CD4-positive, alpha-beta memory T cell (primary cell): Measurements from ENCODE around the gene CDK14. TPM values are rescaled to one million over a fixed set of nuclear protein-coding genes. Genes with fewer than 3 reads are reported as not detected.

Experiments used
- CTCF ChIA-PET: fragments of 350-600 bp; sonication (Branson Sonifier 250); formaldehyde crosslinking; loops from one replicate; lab custom pipeline; 2021; ENCODE audit warnings: inconsistent platforms; ENCODE audit not compliant: partially characterized antibody; lab: Charles Lee
- POLR2A ChIA-PET: fragments of 350-600 bp; sonication (Branson Sonifier 250); formaldehyde crosslinking; loops from one replicate; lab custom pipeline; 2021; ENCODE audit not compliant: partially characterized antibody; lab: Charles Lee
- DNase-seq, 5 donors: peaks; one replicate each; pipeline versions ENCODE4 v3.0.0 to v3.0.0-alpha.2; 2020 to 2022; ENCODE audit warnings: mixed read lengths in 1 of 5
- H3K27ac ChIP-seq: one replicate; pipeline ENCODE4 v1.7.0; 2013; ENCODE audit warnings: low read depth, low read length
- H3K27me3 ChIP-seq: 2 replicates; pipeline ENCODE4 v1.7.0; 2013; ENCODE audit warnings: mild to moderate bottlenecking, low read length, moderate library complexity; ENCODE audit not compliant: insufficient read depth
- H3K36me3 ChIP-seq: 2 replicates; pipeline ENCODE4 v1.7.0; 2013; ENCODE audit warnings: mild to moderate bottlenecking, low read length, moderate library complexity; ENCODE audit not compliant: insufficient read depth
- H3K4me1 ChIP-seq: 2 replicates; pipeline ENCODE4 v1.7.0; 2013; ENCODE audit warnings: mild to moderate bottlenecking, low read length, moderate library complexity; ENCODE audit not compliant: insufficient read depth
- H3K4me3 ChIP-seq, 2 donors: one replicate each; pipeline ENCODE4 v1.7.0; 2013; ENCODE audit warnings: low read length in 2 of 2, mild to moderate bottlenecking in 1 of 2
- H3K9me3 ChIP-seq, 2 donors: one replicate each; pipeline ENCODE4 v1.7.0; 2013; ENCODE audit warnings: low read length in 2 of 2, control low read depth in 1 of 2; ENCODE audit not compliant: control insufficient read depth in 1 of 2
- H3K27ac Mint-ChIP-seq, 7 donors: one replicate each; pipeline ENCODE4 v1.8.0; 2020 to 2021; ENCODE audit warnings: mixed read lengths in 7 of 7, mild to moderate bottlenecking in 6 of 7, inconsistent platforms in 3 of 7, moderate library complexity in 3 of 7
- H3K27me3 Mint-ChIP-seq, 2 donors: one replicate each; pipeline ENCODE4 v1.8.0; 2020 to 2021; ENCODE audit warnings: mixed read lengths in 2 of 2
- H3K36me3 Mint-ChIP-seq, 2 donors: one replicate each; pipeline ENCODE4 v1.8.0; 2020 to 2021; ENCODE audit warnings: mixed read lengths in 2 of 2, inconsistent platforms in 1 of 2, mild to moderate bottlenecking in 1 of 2
- H3K4me1 Mint-ChIP-seq, 4 donors: one replicate each; pipeline ENCODE4 v1.8.0; 2020 to 2021; ENCODE audit warnings: mixed read lengths in 4 of 4, mild to moderate bottlenecking in 1 of 4
- H3K4me3 Mint-ChIP-seq, 8 donors: one replicate each; pipeline ENCODE4 v1.8.0; 2020 to 2021; ENCODE audit warnings: mixed read lengths in 8 of 8, mild to moderate bottlenecking in 7 of 8, moderate library complexity in 6 of 8, inconsistent platforms in 3 of 8
- H3K9me3 Mint-ChIP-seq, 8 donors: one replicate each; pipeline ENCODE4 v1.8.0; 2020 to 2021; ENCODE audit warnings: mixed read lengths in 8 of 8, mild to moderate bottlenecking in 5 of 8, inconsistent platforms in 3 of 8, moderate library complexity in 1 of 8
- intact Hi-C: fragments of 100-400 bp; cut with micrococcal nuclease; formaldehyde crosslinking; loops from one replicate; pipeline ENCODE4 v1.15.1; 2023
- polyA plus RNA-seq, 2 donors: library from polyadenylated mRNA; unstranded; fragments of 300-500 nt; fragmentation: Illumina TruSeq; gene quantifications; one replicate each; pipeline ENCODE4 v1.2.3, GENCODE V29; 2021
- total RNA-seq, 2 experiments: library from RNA; stranded (reverse); gene quantifications; one replicate each; pipeline ENCODE4 v1.2.3, GENCODE V29; 2021

Gene CDK14
- total and polyA plus RNA-seq, 4 experiments from 2014 or later, result 0.47 to 0.81 (median 0.70) TPM; not detected in 1

DNA sequence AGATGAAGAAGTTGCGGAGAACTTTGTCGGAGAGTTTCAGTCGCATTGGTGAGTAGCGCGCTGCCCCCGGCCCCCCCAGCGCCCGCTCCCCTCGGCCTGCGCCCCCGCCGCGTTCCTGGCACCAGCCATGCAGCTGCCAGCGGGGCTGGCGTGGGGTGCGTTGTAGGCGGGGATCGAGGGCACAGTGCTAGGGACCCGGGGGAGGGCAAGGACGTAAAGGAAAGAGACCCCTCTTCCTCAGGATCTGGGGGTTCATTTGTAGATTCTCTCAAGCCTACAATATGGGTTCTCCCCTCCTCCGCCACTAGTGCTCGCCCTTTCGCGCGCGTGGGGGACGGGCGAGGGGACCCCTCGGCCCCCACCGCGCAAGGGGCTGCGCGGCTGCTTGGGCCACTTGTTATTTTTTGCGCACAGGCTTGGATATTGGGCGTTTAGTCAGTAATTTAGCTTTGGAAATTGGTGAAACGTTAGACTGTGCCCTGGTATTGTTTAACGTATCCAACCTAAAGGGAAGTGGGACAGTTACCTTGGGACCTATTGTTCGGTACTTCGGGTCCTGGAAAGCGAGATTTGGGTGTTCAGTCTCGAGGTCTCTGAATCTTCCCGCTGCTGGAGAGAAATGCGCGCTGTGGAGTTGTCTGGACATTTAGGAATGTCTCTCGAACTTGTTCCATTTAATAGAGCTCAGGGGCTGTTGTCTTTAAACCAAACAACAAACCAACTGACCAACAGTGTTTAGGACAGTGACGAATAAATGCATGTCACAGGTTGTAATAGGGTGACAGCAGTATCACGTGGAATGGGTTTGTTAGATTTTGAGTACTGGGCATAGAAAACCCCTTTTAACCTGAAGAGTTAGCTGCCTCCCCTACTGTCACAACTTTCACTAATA lies 796 bp downstream of the CDK14 start:
- Histone ChIP-seq H3K4me1 (peaks cover 11% of the 10 kb centered on the region), H3K36me3 (no peaks in the 10 kb centered on the region), H3K9me3 (no peaks in the 10 kb centered on the region), H3K27ac (no peak overlapping the region), H3K4me3 (no peak overlapping the region), H3K27me3 (peaks cover 10% of the 10 kb centered on the region)
- Mint-ChIP-seq H3K9me3 (peaks cover 0 to 2% (median 0%) of the 10 kb centered on the region in 8 donors), H3K27ac (no peak overlapping the region), H3K4me1 (peaks cover 8 to 20% (median 16%) of the 10 kb centered on the region in 4 donors), H3K4me3 (peak overlapping the region; percentile 60 to 83 (median 72)), H3K36me3 (no peaks in the 10 kb centered on the region), H3K27me3 (peaks cover 42 to 47% of the 10 kb centered on the region in 2 donors)
- DNase-seq, result no peak
- intact Hi-C loops, result loop anchor here (10.0 kb wide), 1 partner anchor 142 kb away; no protein-coding TSS in a partner anchor
- CTCF ChIA-PET, result no interaction called here
- POLR2A ChIA-PET, result no interaction called here

DNA sequence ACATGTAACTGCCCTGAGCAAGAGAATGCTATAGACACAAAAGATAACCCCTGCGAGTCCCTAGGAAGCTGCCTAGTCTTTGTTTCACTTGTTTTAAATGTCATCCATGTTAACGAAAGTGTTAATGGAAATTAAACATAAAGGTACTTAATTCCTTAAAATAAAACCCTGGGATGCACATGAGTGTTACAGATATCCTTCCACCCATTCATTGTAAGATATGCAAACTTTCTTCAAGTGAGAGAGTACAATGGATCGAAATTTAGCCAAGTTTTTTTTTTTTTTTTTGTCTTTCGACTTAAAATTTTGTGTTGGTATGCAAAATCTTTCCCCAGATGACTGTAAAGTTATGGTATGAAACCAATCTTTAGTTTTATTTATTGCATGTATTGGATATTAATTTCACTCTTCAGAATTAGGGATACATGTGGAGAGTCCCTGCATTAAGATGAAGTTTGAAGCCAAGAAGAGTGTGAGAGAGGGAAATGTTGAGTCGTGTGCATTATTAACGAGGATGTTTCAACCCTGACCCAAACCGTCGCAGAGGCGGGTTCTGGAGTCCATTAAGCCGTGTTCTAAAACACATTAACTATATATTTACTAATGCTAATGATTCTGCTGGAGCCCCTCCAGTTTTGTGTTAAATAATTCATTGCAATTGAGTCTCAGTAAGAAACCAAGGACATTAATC lies 1.6 kb downstream of the CDK14 start:
- no peak overlapping the region for H3K4me3 ChIP-seq

DNA sequence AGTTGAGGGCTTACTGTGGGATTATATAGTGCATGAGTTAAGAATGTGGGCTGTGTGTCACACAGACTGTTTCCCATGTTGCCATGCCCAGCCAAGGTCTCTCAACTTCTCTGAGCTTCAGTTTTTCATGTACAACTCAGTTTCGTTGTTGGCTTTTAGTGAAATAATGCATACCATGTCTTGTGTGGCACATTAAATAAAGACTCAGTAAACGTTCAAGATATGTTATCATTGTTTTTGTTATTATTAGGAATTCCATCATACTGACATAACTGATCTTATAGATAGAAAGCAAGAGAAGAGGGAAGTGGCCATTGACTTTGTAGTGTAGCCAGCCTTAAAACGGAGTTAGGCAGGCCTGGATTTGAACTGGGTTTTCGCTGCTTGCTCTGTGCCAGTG lies 2.9 kb downstream of the CDK14 start:
- peaks cover 8 to 20% (median 16%) of the 10 kb centered on the region in 4 donors for H3K4me1 Mint-ChIP-seq
- peaks cover 38 to 40% of the 10 kb centered on the region in 2 donors for H3K27me3 Mint-ChIP-seq
- ChIA-PET CTCF (no interaction called here), POLR2A (no interaction called here)
- H3K27me3 ChIP-seq, result peaks cover 10% of the 10 kb centered on the region
- no peaks in the 10 kb centered on the region for H3K36me3 ChIP-seq
- intact Hi-C loops, result loop anchor here (10.0 kb wide), 1 partner anchor 144 kb away; no protein-coding TSS in a partner anchor
- H3K9me3 Mint-ChIP-seq, result peaks cover 0 to 2% (median 0%) of the 10 kb centered on the region in 8 donors
- no peaks in the 10 kb centered on the region for H3K36me3 Mint-ChIP-seq
- H3K27ac Mint-ChIP-seq, result no peak overlapping the region
- H3K4me3 Mint-ChIP-seq, result no peak overlapping the region
- H3K4me1 ChIP-seq, result peaks cover 11% of the 10 kb centered on the region
- no peak overlapping the region for H3K4me3 ChIP-seq
- no peak for DNase-seq
- H3K27ac ChIP-seq, result no peak overlapping the region
- no peaks in the 10 kb centered on the region for H3K9me3 ChIP-seq

More for the DNA sequence above, 1.6 kb downstream of the CDK14 start:
- no peak for DNase-seq
- Histone ChIP-seq H3K9me3 (no peaks in the 10 kb centered on the region), H3K4me1 (peaks cover 11% of the 10 kb centered on the region), H3K36me3 (no peaks in the 10 kb centered on the region), H3K27me3 (peaks cover 10% of the 10 kb centered on the region), H3K27ac (no peak overlapping the region)
- intact Hi-C loops, result loop anchor here (10.0 kb wide), 1 partner anchor 143 kb away; no protein-coding TSS in a partner anchor
- H3K4me3 Mint-ChIP-seq, result peak overlapping the region in 6 of 8 donors; percentile 55 to 83 (median 69)
- peaks cover 8 to 20% (median 16%) of the 10 kb centered on the region in 4 donors for H3K4me1 Mint-ChIP-seq
- H3K27me3 Mint-ChIP-seq, result peaks cover 42 to 47% of the 10 kb centered on the region in 2 donors
- ChIA-PET POLR2A (no interaction called here), CTCF (no interaction called here)
- peaks cover 0 to 2% (median 0%) of the 10 kb centered on the region in 8 donors for H3K9me3 Mint-ChIP-seq
- no peaks in the 10 kb centered on the region for H3K36me3 Mint-ChIP-seq
- no peak overlapping the region for H3K27ac Mint-ChIP-seq

- H3K4me3 Mint-ChIP-seq, result no peak overlapping the region
- H3K36me3 ChIP-seq, result no peaks in the 10 kb centered on the region
- DNase-seq, result no peak
- H3K9me3 Mint-ChIP-seq, result peaks cover 0 to 2% (median 0%) of the 10 kb centered on the region in 8 donors
- no peaks in the 10 kb centered on the region for H3K9me3 ChIP-seq
- peaks cover 8 to 20% (median 15%) of the 10 kb centered on the region in 4 donors for H3K4me1 Mint-ChIP-seq
- H3K27ac ChIP-seq, result no peak overlapping the region
- intact Hi-C loops, result loop anchor here (10.0 kb wide), 1 partner anchor 145 kb away; no protein-coding TSS in a partner anchor
- no peaks in the 10 kb centered on the region for H3K36me3 Mint-ChIP-seq
- H3K27me3 ChIP-seq, result peaks cover 10% of the 10 kb centered on the region
- peaks cover 11% of the 10 kb centered on the region for H3K4me1 ChIP-seq
- CTCF ChIA-PET, result no interaction called here
- H3K4me3 ChIP-seq, result no peak overlapping the region
- POLR2A ChIA-PET, result no interaction called here
- H3K27ac Mint-ChIP-seq, result no peak overlapping the region
- peaks cover 32 to 33% of the 10 kb centered on the region in 2 donors for H3K27me3 Mint-ChIP-seq
Measured at GRCh38 chr7:90599892-90600555, 3.9 kb downstream of the CDK14 start.

DNA sequence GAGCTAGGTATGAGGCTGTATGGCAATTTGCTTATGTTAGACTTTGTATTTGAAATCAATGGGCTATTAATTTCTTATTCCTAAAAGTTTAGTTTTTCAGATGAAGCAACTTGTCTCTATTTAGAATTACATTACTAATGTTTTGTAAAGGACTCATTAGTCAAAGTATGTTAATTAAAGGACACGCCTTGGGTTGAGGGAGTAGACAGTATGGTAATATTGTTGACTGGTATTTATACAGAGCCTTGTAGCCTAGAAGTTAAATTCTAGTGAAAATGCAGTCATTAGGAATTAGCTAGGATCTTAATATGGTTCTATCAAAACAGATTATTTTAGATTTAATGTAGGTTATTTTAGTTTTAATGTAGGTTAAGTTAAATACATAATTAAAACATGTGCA lies 6.2 kb downstream of the CDK14 start:
- ChIA-PET POLR2A (no interaction called here), CTCF (no interaction called here)
- H3K27ac ChIP-seq, result no peak overlapping the region
- Mint-ChIP-seq H3K9me3 (no peaks in the 10 kb centered on the region), H3K27ac (no peak overlapping the region), H3K27me3 (peaks cover 24 to 28% of the 10 kb centered on the region in 2 donors), H3K4me1 (peaks cover 4 to 7% (median 6%) of the 10 kb centered on the region in 4 donors), H3K4me3 (no peak overlapping the region), H3K36me3 (no peaks in the 10 kb centered on the region)
- intact Hi-C loops, result no loop called here
- H3K4me3 ChIP-seq, result no peak overlapping the region
- H3K36me3 ChIP-seq, result no peaks in the 10 kb centered on the region
- H3K27me3 ChIP-seq, result peaks cover 5% of the 10 kb centered on the region
- no peak for DNase-seq
- H3K4me1 ChIP-seq, result peaks cover 3% of the 10 kb centered on the region
- no peaks in the 10 kb centered on the region for H3K9me3 ChIP-seq

- intact Hi-C loops, result no loop called here
- H3K9me3 ChIP-seq, result no peaks in the 10 kb centered on the region
- H3K36me3 ChIP-seq, result no peaks in the 10 kb centered on the region
- H3K4me1 Mint-ChIP-seq, result no peaks in the 10 kb centered on the region
- H3K27me3 Mint-ChIP-seq, result peaks cover 15 to 23% of the 10 kb centered on the region in 2 donors
- H3K4me1 ChIP-seq, result no peaks in the 10 kb centered on the region
- no peaks in the 10 kb centered on the region for H3K36me3 Mint-ChIP-seq
- no peaks in the 10 kb centered on the region for H3K27me3 ChIP-seq
- no peak for DNase-seq
- no peak overlapping the region for H3K4me3 Mint-ChIP-seq
- no peak overlapping the region for H3K4me3 ChIP-seq
- ChIA-PET CTCF (no interaction called here), POLR2A (no interaction called here)
- no peak overlapping the region for H3K27ac ChIP-seq
- no peak overlapping the region for H3K27ac Mint-ChIP-seq
- H3K9me3 Mint-ChIP-seq, result no peaks in the 10 kb centered on the region
Measured at GRCh38 chr7:90603346-90603745, 7.2 kb downstream of the CDK14 start.
